SIG-M5 treated with dmso at 0.1 percent for 504 hours (cell line): ENCODE results near the gene KCNJ6.
"Not testable (repeated sequence)": the region's sequence is repeated elsewhere in the genome, so short reads cannot be mapped to it uniquely, and the experiment has no call there.

Experiments used
- DNase-seq: peaks from one replicate; lab custom pipeline; 2025; ENCODE audit not compliant: unreplicated experiment; lab: John Stamatoyannopoulos, UW

Gene KCNJ6

GRCh38 chr21:37686991-37687810, 229.1 kb downstream of the KCNJ6 start:
- no peak for DNase-seq

- DNase-seq, result no peak
Measured at GRCh38 chr21:37684547-37684946, 231.7 kb downstream of the KCNJ6 start.

GRCh38 chr21:37684115-37684493, 232.2 kb downstream of the KCNJ6 start:
- no peak for DNase-seq

GRCh38 chr21:37683396-37684114, 232.7 kb downstream of the KCNJ6 start:
- DNase-seq, result no peak

- DNase-seq, result no peak
Measured at GRCh38 chr21:37682966-37683365, 233.3 kb downstream of the KCNJ6 start.

- no peak for DNase-seq
Measured at GRCh38 chr21:37677006-37677405, 239.3 kb downstream of the KCNJ6 start.

GRCh38 chr21:37675202-37675801, 241.0 kb downstream of the KCNJ6 start:
- DNase-seq, result no peak

GRCh38 chr21:37673801-37674575, 242.3 kb downstream of the KCNJ6 start:
- no peak for DNase-seq

GRCh38 chr21:37671381-37671780, 244.9 kb downstream of the KCNJ6 start:
- DNase-seq, result no peak

GRCh38 chr21:37670883-37671282, 245.4 kb downstream of the KCNJ6 start:
- DNase-seq, result no peak

GRCh38 chr21:37669249-37669648, 247.0 kb downstream of the KCNJ6 start:
- DNase-seq, result no peak

- DNase-seq, result no peak
Measured at GRCh38 chr21:37668462-37669239, 247.6 kb downstream of the KCNJ6 start.

GRCh38 chr21:37667380-37667779, 248.9 kb downstream of the KCNJ6 start:
- no peak for DNase-seq

GRCh38 chr21:37665230-37666024, 250.8 kb downstream of the KCNJ6 start:
- no peak for DNase-seq

- not testable (repeated sequence) for DNase-seq
Measured at GRCh38 chr21:37662227-37662626, 254.0 kb downstream of the KCNJ6 start.

GRCh38 chr21:37660709-37661108, 255.5 kb downstream of the KCNJ6 start:
- no peak for DNase-seq

GRCh38 chr21:37659874-37660273, 256.4 kb downstream of the KCNJ6 start:
- DNase-seq, result no peak

GRCh38 chr21:37658817-37659458, 257.3 kb downstream of the KCNJ6 start:
- no peak for DNase-seq

GRCh38 chr21:37658121-37658816, 258.0 kb downstream of the KCNJ6 start:
- no peak for DNase-seq
